PFSK-1 (cell line): Measurements from ENCODE around the gene HCRT.

Experiments
- FOXP2 ChIP-seq: optimal IDR thresholded peaks from 2 replicates; pipeline ENCODE3; 2011; ENCODE audit warnings: borderline replicate concordance, control low read depth, inconsistent platforms; ENCODE audit not compliant: insufficient read depth; ENCODE audit errors: extremely low read length, extremely low read depth
- POLR2AphosphoS5 ChIP-seq: IDR thresholded peaks from 2 replicates; pipeline ENCODE4 v1.6.1; 2012; ENCODE audit warnings: low read depth, mild to moderate bottlenecking, control low read depth, low read length, moderate library complexity
- REST ChIP-seq, 2 experiments: IDR thresholded peaks; 2 replicates each; pipeline versions ENCODE4 v1.6.1 to v1.8.0; 2011 to 2012; ENCODE audit warnings: low read depth in 2 of 2, low read length in 2 of 2, control low read depth in 1 of 2, inconsistent platforms in 1 of 2, mild to moderate bottlenecking in 1 of 2, moderate library complexity in 1 of 2; ENCODE audit not compliant: insufficient read depth in 1 of 2
- SIN3A ChIP-seq: IDR thresholded peaks from 2 replicates; pipeline ENCODE4 v1.6.1; 2012; ENCODE audit warnings: mild to moderate bottlenecking, low read length, moderate library complexity, borderline replicate concordance; ENCODE audit not compliant: insufficient read depth
- TAF1 ChIP-seq: IDR thresholded peaks from 2 replicates; pipeline ENCODE4 v1.6.1; 2012; ENCODE audit warnings: low read length, control low read depth, borderline replicate concordance; ENCODE audit not compliant: insufficient read depth

The HCRT gene

GRCh38 chr17:42191275-42191608 lies 6.0 kb upstream of the HCRT start:
- TF ChIP-seq REST (IDR thresholded peaks at IDR 0.05; ENCODE audit: insufficient read depth in 1 of 2, low read depth in 2 of 2, low read length in 2 of 2) = no peak
- TF ChIP-seq SIN3A = no peak
- TF ChIP-seq POLR2AphosphoS5 = no peak
- no peak for TF ChIP-seq TAF1
- TF ChIP-seq FOXP2 = no peak

GRCh38 chr17:42190491-42191274 lies 5.4 kb upstream of the HCRT start:
- TF ChIP-seq REST (IDR thresholded peaks at IDR 0.05; ENCODE audit: insufficient read depth in 1 of 2, low read depth in 2 of 2, low read length in 2 of 2) (no peak), POLR2AphosphoS5 (no peak), FOXP2 (no peak), TAF1 (no peak), SIN3A (no peak)

GRCh38 chr17:42189651-42189965 lies 4.4 kb upstream of the HCRT start:
- TF ChIP-seq REST (IDR thresholded peaks at IDR 0.05; ENCODE audit: insufficient read depth in 1 of 2, low read depth in 2 of 2, low read length in 2 of 2) = no peak
- no peak for TF ChIP-seq TAF1
- TF ChIP-seq SIN3A = no peak
- TF ChIP-seq FOXP2 = no peak
- TF ChIP-seq POLR2AphosphoS5 = no peak

- no peak for TF ChIP-seq REST (IDR thresholded peaks at IDR 0.05; ENCODE audit: insufficient read depth in 1 of 2, low read depth in 2 of 2, low read length in 2 of 2)
Measured at GRCh38 chr17:42188749-42189650, 3.7 kb upstream of the HCRT start.

GRCh38 chr17:42187833-42188232 lies 2.6 kb upstream of the HCRT start:
- TF ChIP-seq FOXP2 (no peak), POLR2AphosphoS5 (no peak), REST (IDR thresholded peaks at IDR 0.05; ENCODE audit: insufficient read depth in 1 of 2, low read depth in 2 of 2, low read length in 2 of 2) (no peak), TAF1 (no peak), SIN3A (no peak)
